ENCODE results near the gene FGGY.

The FGGY gene

DNA sequence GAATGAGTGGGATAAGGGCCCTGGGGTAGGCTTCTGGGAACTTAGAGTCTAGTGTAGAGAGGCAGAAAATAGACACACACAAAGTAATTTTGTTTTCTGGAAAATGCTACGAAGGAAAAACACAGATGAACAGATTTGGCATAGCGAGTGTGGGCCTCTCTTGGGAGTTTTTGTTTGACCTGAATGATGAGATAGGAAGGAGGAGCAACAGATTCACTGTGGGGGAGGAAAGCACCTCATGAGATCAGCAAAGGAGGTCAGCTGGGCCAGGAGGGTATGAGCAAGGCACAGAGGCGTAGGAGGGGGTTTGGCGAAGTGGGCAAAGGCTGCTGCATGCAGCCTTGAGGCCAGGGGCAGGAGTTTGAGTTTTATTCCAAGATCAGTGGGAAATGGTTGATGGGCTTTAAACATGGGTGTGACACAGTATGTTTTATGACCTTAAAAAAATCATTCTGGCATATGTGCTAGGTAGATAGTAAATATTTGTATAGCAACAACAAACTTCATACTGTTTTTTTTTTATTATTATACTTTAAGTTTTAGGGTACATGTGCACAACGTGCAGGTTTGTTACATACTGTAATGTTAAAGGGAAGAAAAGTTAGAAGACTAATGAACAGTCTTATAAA, 57.9 kb downstream of the FGGY start:
- no peak for DNase-seq

DNA sequence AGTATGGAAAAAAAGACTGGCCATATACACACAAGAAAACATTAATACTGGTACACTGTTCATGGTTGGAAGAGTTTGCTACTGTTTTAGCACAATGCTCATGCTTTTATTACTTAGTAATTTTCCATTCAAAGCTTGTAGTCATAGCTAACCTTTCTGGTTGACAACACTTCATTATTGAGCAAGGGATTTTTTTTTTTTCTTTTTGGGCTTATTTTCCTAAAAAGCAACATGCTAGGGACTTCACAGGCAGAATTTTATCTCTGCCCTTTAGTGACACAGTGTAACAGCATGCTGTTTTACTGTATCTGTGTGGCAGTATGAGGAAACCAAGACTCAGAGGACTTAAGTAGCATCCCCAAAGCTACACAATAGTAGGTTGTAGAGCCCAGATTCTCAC, 58.5 kb downstream of the FGGY start:
- DNase-seq: no peak

DNA sequence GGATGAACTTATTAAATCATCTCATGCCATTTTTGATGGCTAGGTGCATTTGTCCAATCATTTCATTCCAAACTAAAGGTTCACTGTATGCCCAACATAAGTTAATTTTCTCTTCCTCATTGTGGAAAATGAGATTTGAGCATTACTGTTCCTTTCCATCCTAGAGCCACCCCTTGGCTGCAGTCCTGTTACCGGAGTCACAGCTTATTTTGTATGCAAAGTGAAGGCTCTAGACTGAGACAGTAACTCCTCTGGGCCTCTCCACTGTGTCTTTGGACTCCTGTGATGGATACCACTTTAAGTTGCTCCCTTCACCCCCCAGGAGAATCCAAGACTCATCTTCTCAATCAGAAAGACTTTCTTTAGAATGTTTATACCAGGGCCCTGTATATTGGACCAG, 59.7 kb downstream of the FGGY start:
- no peak for DNase-seq

DNA sequence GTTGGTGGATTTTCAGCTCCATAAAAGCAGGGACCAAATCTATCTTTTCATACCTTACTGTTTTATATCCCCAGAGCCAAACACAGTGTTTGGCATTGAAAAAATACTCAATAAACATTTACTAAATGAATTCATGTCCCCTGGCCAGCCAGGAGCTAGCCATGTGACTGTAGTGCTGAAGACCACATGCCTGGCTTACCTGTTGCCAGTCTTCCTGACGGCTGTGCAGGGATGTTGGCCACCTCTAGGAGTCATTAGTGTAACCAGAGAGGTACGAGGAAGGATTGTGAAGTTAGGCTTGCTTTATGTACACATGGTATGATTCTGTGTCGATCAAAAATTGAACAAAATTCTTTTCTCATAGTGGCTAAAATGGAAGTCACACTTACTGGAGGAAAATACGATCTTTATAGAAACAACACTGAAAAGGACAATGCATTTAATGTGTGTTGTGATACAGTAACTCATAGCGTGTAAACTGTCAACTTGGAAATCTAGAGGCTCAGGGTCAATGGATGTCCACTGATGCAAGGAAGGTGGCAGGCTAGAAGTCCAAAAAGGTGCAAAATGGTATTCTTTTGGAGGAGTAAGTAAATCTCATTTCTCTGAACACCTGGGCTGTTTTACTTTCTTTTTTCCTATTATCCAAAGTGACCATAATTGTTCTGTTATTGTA, 60.9 kb downstream of the FGGY start:
- no peak for DNase-seq

DNA sequence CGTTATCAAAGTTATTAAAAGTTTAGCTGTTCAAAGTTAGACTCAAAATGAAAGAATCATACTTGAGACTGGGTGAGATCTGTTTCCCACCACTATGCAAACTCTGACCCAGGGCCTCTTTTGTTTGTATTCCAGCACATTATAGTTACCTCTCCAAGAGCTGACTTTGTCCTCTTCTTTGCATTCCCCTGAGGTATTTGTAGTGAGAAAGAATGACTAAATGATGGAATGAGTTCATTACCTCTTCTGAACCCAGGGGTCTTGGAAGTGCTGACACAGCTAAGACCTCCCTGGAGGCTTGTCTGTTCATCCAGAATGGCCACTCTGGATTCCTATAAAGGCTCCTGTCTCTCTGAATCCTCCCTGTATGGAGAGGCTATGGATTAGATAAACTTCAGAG, 62.4 kb downstream of the FGGY start:
- no peak for DNase-seq

DNA sequence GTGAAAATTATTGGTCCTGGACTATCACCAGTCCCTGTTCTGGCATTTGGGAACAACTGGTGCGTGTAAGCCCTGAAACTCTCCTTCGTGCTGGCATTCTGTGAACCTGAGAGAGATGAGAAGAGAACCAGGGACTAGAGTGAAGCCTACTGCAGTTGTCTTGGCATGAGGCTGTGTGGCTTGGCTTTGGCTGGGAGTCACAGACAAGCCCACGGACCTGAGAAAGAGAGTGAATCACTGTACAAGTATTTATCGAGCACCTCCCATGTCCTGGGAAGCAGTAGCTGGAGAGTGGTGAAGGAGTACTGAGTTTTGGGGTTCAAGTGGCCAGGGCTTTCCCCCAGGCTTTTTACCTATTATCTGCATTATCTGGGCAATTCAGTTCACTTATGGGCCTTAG, 63.3 kb downstream of the FGGY start:
- no peak for DNase-seq

DNA sequence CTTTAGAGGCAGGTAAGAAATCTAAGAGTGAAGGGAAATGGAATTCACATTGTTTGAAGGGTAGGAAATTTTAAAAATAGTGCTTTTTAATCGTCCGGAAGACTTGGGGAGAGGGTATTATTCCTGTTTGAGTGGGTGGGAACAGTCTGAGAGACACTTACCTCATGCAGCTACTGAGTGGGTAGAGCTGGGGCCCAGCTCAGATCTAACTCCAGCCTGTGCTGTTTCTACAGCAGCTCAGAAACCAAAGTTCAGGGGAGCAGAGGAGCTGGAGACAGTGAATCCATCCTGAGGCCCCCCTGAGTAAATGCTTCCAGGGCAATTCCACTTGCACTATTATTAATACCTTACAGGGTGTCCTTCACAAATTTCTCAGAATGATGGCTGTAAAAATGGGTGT, 63.8 kb downstream of the FGGY start:
- no peak for DNase-seq

DNA sequence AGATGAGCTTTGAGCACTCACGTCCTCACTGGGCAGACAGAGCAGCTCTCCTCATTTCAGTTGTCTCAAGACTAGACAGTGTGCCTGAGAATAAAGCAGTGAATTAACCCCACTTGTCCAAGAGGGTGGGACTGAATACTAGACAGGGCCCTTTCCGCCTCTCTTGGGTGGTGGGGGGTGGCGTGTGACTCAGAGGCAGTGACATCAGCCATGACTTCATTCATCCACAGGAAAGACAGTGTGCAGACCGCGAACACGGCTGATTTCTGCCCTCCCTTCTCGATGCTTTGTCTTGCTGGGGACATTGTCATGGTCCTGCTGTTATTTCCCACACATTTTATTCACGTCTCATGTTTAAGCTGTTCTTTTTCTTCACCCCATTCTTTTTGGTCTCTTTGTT, 64.9 kb downstream of the FGGY start:
- no peak for DNase-seq

DNA sequence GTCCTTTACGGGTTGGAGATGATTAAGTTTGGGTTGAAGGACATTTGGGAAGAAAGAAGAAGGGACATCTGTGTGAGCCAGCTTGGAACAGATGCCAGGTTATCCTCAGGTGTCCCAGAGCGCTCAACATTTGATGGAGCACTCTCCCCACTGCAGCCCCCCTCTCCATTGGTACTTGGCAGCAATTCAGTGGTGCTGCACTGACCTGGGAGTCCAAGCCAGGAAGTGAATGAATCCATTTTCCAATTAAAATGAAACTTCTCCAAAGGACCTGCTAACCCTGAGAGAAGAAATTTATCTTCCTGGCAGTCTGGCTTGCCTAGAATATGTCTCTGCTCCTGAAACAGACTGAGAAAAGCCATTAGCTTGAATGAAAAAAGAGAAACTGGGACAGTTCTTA, 67.1 kb downstream of the FGGY start:
- DNase-seq: no peak

DNA sequence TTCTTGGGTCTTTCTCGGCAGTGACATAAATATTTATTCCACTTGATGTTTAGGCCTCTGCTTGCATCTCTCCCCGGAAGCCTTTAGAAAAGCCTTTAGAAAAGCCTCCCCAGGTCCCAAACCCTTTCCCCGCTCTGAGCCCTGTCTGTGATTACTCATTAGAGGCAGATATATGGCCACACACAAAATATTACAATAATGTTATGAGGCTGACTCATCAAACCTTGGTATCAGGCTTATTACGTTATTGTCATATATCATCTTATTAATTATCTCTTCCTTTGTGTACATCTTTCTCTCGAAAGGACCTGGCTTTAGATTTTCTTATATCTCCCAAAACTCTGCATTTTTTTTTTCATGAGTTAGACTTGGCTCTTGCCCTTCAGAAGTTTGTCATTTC, 69.5 kb downstream of the FGGY start:
- DNase-seq: no peak

DNA sequence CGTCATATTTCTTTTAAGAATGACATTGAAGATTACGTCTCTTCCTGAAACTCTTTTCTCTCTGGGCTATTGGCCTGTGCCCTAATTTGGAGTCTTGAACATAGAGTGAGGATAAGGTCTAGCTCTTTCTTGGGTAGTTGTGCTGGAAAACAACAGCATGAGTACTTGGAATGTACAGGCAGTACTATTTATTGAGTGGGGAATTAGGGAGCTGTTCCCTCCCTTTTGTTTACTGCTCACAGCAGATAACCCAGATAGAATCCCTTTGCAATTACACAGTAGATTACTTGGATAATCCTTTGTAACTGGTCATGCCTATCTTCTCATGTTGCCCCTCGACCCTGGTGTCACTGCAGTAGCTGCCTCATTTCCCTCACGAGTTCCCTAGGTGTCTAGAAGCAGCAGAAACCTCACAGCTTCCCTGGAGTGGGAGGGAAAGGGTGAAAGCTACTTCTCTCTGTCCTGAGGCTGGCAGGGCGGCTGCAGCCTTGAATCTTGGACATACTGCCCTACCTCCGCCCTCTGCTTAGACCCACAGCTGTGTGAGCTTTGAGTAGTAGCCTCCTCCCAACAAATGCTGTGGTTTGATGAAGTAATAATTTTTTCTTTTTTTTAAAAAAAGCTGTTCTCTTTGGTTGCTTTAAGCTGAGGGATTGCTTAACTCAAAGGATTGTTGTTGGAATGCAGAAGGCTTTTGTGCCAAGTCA, 70.6 kb downstream of the FGGY start:
- DNase-seq: no peak

DNA sequence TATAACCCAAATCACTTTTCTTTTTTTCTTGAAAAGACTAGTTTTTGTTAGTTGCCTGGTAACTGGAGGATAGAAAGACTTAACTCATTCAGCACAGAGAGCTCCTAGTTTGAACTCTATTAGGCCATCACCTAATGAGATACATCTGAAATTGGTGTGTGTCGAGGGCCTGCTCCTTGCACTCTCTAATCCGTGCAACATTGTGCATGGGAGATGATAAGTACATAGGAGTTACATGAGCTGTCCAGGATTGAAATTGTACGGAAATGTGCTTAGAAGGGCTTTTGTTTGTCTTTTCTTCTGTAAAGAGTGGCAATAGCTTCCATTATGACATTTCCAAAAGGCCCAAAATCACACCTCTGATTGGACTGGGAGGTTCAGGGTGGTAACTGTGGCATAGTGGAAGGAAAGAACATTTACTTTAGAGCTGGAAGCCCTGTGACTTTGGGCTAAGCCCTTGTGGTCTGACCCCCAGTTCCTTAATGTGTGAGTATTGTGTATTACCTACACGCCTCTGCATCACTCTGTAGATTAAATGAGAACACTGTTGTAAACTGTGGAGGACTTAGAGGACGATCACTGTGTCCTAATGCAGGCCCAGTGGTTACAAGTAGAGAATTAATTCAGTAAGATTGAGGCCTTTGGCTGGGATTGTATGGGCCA, 71.2 kb downstream of the FGGY start:
- no peak for DNase-seq

DNA sequence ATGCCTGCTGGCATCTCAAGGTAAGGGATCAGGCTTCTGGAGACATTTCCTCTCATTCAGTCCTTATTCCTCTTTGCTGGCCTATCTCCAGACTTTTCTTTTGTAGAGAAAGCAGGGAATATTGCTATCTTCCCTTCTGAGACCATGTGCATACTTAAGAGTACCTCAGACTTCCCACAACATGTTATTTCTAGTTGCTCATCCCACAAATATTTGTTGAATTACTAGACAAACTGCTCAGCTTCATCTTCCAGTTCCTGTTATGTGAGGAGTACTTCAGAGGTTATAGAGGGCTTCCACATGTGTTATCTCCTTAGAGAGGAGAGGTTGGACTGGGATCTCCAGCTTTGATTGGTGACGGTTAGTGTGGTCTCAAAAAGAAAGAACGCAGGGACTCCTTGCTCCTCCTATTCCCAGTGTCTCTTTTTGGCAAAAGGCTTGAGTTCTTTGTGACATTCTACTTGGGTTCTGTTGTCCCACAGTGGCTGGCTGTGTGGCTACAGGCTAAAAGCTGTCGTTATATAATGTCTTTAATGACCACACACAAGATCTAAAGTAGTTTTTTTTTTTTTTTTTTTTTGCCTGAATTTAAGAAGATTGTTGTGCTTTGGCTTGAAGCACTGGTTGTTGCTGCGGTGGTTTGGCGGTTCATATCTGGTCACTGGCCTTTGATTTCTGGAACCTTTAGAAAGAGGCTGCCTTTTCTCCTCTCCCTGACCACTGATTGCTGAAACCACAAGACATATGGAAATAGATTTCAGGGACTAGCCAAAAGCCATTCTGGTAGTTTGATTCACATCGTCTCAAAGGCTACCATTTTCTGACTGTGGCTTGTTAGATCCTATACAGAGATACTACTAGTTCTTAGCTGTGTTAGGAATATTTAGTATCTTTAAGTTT, 78.7 kb downstream of the FGGY start:
- DNase-seq: no peak

DNA sequence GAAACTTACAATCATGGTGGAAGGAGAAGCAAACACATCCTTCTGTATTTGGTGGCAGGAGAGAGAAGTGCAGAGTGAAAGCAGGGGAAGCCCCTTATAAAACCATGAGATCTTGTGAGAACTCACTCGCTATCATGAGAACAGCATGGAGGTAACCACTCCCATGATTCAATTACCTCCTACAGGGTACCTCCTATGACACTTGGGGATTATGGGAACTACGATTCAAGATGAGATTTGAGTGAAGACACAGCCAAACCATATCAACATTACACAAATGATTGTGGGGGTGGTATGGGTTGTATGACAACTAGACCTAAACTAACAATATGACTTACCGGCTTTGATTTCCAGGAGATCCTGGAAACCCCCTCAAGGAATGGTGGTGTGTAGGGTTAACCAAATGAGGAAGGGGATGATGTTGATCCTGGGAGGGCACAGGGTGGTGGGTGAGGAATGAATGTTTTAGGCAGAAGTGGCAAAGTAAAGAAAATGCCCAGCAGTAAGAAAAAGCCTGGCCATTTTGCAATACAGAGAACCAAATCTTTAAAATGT, 80.5 kb downstream of the FGGY start:
- DNase-seq: no peak

DNA sequence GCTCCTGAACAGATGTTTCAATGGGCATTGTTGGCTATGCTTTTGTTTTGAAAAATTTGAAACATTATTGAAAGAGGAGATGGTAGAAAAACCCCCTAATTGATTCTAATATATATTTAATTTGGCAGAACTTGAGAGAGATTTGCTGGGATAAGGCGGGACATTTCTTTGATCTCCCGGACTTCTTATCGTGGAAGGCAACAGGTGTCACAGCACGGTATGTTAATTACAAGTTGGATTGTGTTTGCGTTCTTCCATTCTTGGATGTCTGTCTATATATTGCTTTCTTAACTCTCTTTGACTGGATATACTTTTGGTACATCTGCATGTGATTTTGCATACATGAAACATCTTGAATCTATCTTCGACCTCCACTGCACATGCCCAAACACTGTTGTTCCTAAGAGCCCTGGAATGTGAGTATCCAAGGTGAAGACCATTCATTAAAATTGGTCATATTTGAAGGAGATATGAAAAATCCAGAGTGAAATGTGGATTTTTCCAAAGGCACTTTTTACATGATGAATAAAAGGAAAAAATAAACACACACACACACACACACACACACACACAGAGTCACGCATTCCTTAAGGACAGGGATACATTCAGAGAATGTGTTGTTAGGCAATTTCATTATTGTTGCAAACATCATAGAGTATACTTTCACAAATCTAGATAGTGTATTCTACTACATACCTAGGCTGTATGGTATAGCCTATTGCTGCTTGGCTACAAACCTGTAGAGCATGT, 81.9 kb downstream of the FGGY start:
- DNase-seq: no peak

DNA sequence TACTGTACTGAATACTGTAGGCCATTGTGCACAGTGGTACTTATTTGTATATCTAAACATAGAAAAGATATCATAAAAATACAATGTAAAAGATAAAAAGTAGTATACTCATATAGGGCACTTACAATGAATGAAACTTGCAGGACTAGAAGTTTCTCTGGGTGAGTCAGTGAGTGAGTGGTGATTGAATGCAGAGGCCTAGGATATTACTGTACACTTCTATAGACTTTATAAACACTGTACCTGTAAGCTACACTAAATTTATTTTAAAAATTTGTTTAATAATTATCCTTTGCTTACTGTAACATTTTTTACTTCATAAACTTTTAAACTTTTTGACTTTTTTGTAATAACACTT, 82.5 kb downstream of the FGGY start:
- no peak for DNase-seq

DNA sequence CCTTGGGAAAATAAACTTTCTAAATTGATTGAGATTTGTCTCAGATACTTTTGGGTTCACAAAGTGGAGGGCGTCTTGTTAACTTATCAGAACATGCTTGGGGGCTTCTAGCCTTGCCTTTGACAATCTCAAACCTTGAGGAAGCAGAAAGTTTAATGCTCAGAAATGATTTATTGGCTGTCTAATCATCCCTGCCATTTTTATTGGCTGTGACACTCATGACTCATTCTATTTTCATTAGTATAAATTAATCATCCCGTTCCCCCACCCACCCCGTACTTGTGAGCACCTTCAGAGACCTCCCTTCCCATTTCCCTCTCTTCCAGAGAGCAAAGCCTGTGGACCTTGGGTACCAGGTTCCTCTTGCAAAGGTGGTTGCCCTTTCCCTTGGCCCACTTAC, 87.1 kb downstream of the FGGY start:
- no peak for DNase-seq

DNA sequence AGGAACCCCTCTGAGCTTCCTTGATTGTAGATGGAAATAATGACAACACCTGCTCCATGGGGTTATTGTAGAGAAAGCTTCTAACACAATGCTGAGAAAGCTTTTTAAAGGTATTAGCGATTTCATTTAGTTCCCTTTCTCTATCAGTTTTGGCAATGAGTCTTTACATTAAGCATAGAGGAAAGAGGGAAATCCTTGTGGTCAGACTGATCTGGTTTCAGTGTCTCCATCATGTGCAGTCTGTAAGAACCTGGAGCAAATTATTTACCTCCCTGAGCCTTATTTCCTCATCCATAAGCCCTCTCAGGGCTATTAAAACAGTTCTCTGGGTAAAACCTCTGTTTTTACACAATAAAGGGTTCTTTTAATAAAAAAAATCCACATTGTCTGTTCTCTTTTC, 87.5 kb downstream of the FGGY start:
- no peak for DNase-seq

DNA sequence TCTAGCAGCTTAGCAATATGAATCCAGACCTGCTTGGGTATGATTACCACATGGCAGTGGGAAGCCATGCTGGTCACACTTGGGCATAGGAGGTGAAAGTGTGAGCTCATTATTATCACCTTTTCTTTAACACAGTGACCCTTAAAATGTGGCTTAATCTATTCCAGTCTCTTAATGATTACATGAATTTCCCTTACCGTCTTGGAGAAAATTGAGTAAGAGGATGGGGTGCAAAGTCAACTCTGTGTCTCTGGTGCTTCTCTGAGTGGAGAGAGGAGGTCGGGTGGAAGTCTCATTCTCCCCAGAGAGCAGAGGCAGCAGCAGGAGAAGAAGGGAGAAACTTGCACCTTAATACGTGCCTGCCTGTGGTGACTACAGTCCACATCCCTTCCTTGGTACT, 91.3 kb downstream of the FGGY start:
- no peak for DNase-seq

DNA sequence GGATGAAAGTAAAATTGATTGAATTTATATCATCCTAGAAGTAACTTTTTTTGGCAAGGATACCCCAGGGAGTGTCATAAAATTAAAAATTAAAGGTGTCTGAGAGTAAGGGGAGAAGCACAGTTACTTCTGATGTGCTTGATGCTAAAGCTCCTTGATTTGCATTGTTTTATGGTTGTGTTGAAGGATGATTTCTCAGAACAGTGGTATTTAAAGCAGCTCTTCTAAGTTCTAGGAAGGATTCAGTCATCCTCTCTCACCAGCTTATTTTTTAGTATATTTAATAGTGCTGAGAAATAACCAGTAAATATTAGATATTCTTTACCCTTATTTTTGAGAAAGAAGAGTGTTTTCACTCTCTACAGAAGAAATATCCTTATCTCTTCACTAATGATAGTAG, 93.0 kb downstream of the FGGY start:
- no peak for DNase-seq

DNA sequence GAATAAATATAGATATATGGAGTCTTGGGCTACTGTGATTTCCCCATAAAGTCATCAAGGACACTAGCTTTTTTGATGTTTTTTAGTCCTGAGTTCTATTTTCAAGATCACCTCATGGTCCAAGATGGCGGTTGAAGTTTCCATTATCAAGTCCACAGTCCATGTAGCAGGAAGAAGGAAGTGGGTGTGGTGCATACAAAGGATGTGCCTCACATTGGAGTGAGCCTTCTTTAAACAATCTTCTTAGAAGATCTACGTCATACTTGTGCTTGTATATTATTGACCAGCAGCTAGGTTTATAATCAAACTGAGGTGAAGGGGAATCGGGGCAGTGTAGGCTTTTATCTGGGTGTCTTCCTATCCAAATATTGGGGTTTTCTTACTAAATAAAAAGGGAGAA, 93.4 kb downstream of the FGGY start:
- DNase-seq: no peak

All from NCI-H2107 (cell line).